ENCODE measurements around the gene CZIB. TPM values are rescaled to one million over a fixed set of nuclear protein-coding genes. Genes with fewer than 3 reads are reported as not detected.

The CZIB gene
- total and polyA plus RNA-seq, 2 of the 8 experiments (the other 6 are each of a cell fraction or from before 2014, with no cell fraction given): 46.5 to 48.0 TPM

DNA sequence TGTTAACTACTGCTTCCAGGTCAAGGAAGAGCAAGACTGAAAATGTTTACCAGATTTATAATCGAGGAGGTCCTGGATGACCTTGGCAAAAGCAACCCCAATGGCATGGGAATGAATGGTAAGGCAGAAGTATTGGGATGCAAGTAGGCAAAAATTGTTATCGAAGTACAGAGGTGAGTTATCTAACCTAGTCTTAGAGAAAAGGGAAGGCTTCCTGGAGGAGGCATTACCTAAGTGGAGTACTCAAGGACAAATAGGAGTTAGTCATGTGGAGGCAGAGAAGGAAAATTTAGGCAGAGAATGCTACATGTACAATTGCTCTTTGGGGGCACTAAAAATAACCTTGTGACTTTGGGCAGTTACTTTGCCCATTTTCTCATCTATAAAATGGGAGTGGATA is 21.4 kb upstream of the CZIB start (continued):
- no peak for TF ChIP-seq CHD7 (IDR thresholded peaks at IDR 0.05; ENCODE audit: insufficient replicate concordance, low read length)
- no peak for TF ChIP-seq E2F6 (IDR thresholded peaks at IDR 0.05)
- TF ChIP-seq USF2 (IDR thresholded peaks at IDR 0.05; ENCODE audit: low read length): no peak
- TF ChIP-seq SP2 (IDR thresholded peaks at IDR 0.05; ENCODE audit: low read length): no peak
- TF ChIP-seq POLR2AphosphoS5 (IDR thresholded peaks at IDR 0.05; ENCODE audit: low read depth, low read length): no peak
- TF ChIP-seq MAX (IDR thresholded peaks at IDR 0.05): no peak
- no peak for TF ChIP-seq YY1 (IDR thresholded peaks at IDR 0.05; ENCODE audit: low read depth, low read length)
- no peak for TF ChIP-seq CHD1 (IDR thresholded peaks at IDR 0.05; ENCODE audit: low read depth, low read length)
- TF ChIP-seq NANOG (IDR thresholded peaks at IDR 0.05; ENCODE audit: insufficient read depth, low read depth, low read length, poor library complexity, severe bottlenecking): no peak
